ENCODE measurements around the gene TMEM39B.
"Not testable (repeated sequence)": the region's sequence is repeated elsewhere in the genome, so short reads cannot be mapped to it uniquely, and the experiment has no call there.

The TMEM39B gene

GRCh38 chr1:32071758-32072621 is 749 bp upstream of the TMEM39B start:
- no peak for DNase-seq

- no peak for DNase-seq
Observed at GRCh38 chr1:32073299-32074229, 825 bp downstream of the TMEM39B start.

GRCh38 chr1:32074841-32075240 is 2.1 kb downstream of the TMEM39B start:
- DNase-seq, result no peak

GRCh38 chr1:32077451-32077850 is 4.7 kb downstream of the TMEM39B start:
- DNase-seq, result no peak

GRCh38 chr1:32082022-32082421 is 9.3 kb downstream of the TMEM39B start:
- no peak for DNase-seq

- DNase-seq, result not testable (repeated sequence)
Observed at GRCh38 chr1:32086381-32086780, 13.6 kb downstream of the TMEM39B start.

GRCh38 chr1:32091176-32091575 is 18.4 kb downstream of the TMEM39B start:
- DNase-seq, result no peak

- no peak for DNase-seq
Observed at GRCh38 chr1:32091591-32091990, 18.9 kb downstream of the TMEM39B start.

- DNase-seq, result no peak
Observed at GRCh38 chr1:32094746-32095521, 22.2 kb downstream of the TMEM39B start.

- DNase-seq, result no peak
Observed at GRCh38 chr1:32099426-32099825, 26.7 kb downstream of the TMEM39B start.

GRCh38 chr1:32100359-32100758 is 27.6 kb downstream of the TMEM39B start:
- no peak for DNase-seq

GRCh38 chr1:32100807-32101708 is 28.3 kb downstream of the TMEM39B start:
- DNase-seq, result no peak

- DNase-seq, result no peak
Observed at GRCh38 chr1:32104127-32104526, 31.4 kb downstream of the TMEM39B start.

GRCh38 chr1:32105338-32105737 is 32.6 kb downstream of the TMEM39B start:
- no peak for DNase-seq

- no peak for DNase-seq
Observed at GRCh38 chr1:32106663-32107275, 34.0 kb downstream of the TMEM39B start.

GRCh38 chr1:32107742-32108661 is 35.3 kb downstream of the TMEM39B start, which contains the start of gene KPNA6:
TSS of gene KPNA6 (plus strand) at chr1:32108056. CDS start at chr1:32108131, 75 bp downstream.
- peak; percentile 98 for DNase-seq

GRCh38 chr1:32111040-32111623 is 38.4 kb downstream of the TMEM39B start:
- no peak for DNase-seq

- DNase-seq, result no peak
Observed at GRCh38 chr1:32111789-32112188, 39.0 kb downstream of the TMEM39B start.

GRCh38 chr1:32112806-32113375 is 40.2 kb downstream of the TMEM39B start:
- DNase-seq, result no peak

Measured in hematopoietic multipotent progenitor cell treated with erythropoietin and hydrocortisone succinate and interleukin-3 and kit ligand, for 6 days (in vitro differentiated cells).